HG03025 (cell line): Measurements from ENCODE around the gene ZNF467.

Experiments used
- ATAC-seq: cut with Tn5 transposase; IDR thresholded peaks from one replicate; pipeline ENCODE4 v1.9.1; 2021; ENCODE audit warnings: mild to moderate bottlenecking, moderate library complexity; ENCODE audit not compliant: unreplicated experiment, low FRiP score

The ZNF467 gene, protein sequence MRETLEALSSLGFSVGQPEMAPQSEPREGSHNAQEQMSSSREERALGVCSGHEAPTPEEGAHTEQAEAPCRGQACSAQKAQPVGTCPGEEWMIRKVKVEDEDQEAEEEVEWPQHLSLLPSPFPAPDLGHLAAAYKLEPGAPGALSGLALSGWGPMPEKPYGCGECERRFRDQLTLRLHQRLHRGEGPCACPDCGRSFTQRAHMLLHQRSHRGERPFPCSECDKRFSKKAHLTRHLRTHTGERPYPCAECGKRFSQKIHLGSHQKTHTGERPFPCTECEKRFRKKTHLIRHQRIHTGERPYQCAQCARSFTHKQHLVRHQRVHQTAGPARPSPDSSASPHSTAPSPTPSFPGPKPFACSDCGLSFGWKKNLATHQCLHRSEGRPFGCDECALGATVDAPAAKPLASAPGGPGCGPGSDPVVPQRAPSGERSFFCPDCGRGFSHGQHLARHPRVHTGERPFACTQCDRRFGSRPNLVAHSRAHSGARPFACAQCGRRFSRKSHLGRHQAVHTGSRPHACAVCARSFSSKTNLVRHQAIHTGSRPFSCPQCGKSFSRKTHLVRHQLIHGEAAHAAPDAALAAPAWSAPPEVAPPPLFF

DNA sequence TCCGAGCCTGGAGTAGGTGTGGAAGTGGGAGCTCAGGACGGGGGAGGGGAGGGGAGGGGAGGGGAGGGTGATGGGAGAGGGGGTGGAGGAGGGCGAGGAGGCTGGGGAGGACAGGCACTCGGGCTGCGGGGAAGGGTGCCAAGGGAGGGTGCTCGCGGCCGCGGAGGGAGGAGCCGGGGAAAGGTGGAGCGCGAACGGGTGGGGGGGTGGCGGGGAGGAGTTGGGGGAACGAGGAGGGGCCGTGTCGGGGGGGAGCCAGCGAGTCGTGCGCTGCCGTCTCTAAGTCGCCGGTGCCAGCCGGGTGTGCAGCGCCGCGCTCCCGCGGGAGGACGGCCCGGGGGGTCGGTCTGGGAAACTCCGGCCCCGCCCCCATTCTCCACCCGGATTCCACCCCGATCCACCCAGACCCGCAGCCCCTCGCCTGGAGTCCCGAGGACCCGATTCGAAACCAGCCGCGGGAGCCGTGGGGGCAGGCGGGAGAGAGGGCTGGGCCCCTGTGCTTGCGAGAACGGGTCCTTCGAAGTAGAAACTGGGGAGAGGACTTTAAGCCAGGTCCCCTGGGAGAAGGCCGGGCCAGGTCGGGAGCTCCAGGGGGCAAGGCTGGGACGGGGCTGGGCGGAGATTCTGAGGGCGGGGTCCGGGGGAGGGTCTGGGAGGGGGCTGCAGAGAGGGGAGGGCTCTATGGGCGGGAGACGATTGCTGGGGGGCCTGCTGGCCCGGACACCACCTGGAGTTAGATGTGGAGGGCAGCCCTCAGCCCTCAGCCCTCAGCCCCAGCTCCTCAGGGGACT is at the start of gene ZNF467:
TSS of gene ZNF467 (minus strand) at position 143 of the 791 bp plus-strand sequence. CDS start 2,556 bp downstream, outside the sequence.
- ATAC-seq = no peak

DNA sequence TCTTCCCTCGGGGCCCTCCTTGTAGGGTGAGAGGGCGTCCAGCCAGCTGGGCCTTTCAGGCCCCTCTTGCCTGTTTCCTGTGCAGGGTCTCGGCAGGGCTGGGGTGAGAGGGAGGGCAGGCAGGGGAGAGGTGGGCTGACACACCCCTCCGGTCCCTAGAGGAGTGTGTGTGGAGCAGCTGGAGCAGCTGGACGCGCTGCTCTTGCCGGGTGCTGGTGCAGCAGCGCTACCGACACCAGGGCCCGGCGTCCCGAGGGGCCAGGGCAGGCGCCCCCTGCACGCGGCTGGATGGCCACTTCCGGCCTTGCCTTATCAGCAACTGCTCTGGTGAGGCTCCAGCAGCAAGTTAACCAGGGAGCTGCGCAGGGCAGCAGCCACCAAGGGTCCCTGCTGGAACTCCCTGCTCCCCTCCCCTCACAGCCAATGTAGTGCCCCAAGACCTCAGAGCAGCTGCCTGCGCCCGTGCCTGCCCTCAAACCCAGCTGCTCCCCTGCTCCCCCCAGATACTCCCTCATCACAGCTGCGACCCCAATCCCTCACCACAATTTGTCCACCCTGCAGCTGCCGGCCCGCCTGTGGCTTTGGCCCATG is 49.1 kb upstream of the ZNF467 start:
- ATAC-seq = no peak

DNA sequence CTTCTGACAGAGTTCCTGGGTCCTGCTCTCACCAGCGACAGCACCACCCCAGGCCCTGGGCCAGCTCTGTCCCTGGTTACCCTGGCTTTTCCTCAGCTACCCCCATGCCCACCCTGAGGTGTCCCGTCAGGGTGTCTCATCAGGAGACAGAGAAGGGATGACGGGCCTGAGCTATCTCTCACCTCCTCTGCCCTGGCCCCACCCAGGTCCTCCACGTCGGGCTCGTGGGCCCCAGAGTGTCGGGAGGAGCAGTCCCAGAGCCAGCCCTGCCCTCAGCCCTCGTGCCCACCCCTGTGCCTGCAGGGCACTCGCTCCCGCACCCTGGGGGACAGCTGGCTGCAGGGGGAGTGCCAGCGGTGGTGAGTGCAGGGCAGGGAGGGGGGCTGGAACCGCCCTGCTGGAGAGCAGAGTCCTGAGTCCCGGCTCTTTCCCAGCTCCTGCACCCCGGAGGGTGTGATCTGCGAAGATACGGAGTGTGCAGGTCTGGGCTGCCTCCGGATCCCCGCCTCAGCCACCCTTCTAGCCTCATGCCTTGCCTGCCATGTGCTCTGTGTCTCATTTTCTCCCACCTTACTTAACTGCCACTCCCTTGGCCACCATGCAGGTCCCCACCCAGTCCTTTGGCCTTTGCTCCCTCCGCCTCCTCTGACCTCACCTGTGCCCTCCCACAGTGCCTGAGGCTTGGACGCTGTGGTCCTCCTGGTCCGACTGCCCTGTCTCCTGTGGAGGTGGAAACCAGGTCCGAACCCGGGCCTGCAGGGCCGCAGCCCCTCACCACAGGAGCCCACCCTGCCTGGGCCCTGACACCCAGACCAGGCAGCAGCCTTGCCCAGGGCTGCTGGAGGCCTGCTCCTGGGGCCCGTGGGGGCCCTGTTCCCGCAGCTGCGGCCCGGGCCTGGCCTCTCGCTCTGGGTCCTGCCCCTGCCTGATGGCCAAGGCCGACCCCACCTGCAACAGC is 48.1 kb upstream of the ZNF467 start:
- ATAC-seq = no peak

DNA sequence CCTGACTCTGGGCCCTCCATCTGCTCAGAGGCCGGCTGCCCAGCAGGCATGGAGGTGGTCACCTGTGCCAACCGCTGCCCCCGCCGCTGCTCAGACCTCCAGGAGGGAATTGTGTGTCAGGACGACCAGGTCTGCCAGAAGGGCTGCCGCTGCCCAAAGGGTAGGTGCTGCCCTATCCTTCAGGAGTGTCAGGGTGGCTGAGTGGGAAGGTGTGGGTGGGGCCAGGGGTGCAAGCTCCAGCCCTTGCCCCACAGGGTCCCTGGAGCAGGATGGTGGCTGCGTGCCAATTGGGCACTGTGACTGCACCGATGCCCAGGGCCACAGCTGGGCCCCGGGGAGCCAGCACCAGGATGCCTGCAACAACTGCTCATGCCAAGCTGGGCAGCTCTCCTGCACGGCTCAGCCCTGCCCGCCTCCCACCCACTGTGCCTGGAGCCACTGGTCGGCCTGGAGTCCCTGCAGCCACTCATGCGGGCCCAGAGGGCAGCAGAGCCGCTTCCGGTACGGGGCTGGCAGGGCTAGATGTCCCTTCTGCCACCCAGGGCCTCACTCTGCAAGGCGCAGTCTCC is 47.3 kb upstream of the ZNF467 start:
- ATAC-seq = no peak

DNA sequence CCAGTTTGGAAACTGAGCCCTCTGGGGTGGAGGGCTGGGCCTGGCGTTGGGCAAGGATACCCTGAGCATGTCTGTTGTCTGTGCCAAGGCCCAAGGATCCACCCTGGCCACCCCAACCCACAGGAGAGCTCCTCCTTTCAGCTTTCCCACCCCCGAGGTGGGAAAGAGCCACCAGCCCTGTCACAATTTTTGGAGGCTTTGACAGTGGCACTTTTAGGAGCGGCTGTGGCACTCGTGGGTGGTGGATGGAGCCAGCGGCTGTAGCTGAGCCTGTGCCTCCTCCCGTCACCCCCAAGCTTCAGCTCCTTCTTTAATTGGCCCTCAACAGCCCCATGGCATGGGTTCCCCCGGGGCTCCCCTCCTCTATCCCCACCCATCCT is 46.6 kb upstream of the ZNF467 start:
- ATAC-seq = no peak

DNA sequence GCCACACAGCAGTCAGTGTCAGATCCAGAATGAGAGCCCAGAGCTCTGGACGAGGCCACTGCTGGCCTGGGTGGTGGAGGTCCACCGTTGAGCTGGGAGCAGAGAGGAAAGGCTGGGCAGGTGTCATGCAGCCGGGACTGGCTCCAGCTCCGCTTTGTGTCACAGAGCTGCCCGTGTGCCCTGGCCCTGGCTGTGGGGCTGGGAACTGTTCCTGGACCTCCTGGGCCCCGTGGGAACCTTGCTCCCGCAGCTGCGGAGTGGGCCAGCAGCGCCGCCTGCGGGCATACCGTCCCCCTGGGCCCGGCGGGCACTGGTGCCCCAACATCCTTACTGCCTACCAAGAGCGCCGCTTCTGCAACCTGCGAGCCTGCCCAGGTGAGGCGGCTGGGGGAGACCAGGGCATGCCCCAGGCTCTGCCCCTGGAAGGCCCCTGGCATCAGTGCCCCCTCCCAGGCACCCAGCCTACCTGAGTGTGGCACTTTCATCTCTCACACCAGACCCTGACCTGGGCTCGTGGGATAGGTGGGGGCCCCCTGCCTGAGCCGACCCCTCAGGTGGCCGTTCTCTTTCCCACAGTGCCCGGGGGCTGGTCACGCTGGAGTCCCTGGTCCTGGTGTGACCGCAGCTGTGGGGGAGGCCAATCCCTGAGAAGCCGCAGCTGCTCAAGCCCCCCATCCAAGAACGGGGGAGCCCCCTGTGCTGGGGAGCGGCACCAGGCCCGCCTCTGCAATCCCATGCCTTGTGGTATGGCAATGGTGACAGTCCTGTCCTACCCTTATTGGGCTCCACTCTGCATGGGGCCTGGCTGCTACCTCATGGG is 46.0 kb upstream of the ZNF467 start:
- no peak for ATAC-seq

DNA sequence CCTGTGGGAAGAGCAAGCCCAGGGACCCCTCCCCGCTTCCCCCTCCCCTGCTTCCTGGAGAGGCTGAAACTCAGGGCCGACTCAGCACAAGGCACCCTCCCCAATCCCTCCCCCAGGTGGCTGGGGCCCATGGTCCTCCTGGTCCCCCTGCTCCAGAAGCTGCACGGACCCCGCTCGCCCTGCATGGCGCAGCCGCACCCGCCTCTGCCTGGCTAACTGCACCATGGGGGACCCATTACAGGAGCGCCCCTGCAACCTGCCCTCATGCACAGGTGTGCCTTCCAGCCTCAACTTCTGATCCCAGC is 45.1 kb upstream of the ZNF467 start:
- no peak for ATAC-seq

DNA sequence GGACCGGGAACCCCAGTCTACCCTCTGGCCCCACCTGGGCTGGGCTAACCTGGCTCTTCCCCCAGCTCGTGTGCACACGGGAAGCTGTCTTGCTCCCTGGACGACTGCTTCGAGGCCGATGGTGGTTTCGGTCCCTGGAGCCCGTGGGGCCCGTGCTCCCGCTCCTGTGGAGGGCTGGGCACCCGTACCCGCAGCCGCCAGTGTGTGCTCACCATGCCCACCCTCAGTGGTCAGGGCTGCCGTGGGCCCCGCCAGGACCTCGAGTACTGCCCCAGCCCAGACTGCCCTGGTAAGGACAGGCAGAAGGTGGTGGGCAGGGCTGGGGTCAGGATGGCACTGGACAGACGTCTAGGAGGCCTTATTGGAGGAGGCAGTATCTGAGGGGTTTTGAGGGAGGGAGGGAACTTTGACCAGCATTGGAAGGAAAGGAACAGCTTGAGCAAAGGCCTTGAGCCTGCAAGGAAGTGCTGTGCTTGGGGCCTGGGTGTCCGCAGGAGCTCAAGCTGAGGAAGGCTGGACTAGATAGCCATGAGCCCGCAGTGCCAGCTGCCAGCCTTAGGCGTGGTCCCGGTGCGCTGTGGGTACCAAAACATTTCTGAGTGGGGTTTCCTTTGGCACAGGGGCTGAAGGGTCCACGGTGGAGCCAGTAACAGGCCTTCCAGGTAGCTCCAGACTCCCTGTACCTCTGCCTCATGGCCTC is 44.6 kb upstream of the ZNF467 start:
- ATAC-seq = no peak

DNA sequence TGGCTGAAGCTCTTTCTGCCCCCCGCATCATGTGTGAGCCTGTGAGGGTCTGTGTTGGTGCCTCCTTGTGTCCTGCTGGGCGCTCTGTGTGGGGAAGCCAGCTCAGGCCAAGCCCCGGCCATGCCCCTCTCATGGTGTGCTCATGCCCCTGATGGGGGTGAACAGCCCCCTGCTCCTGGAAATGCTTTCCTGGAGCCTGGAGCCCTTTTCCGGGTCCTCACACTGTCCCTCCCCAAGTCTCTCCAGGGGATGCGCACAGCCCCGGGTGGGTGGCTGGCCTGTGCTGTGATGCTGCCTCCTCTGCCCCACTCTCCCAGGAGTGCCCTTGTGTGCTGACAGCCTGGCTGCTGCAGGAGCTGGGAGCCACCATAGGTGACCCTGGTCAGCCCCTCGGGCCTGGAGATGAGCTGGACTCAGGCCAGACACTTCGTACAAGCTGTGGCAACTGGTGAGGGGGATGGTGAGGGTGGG is 43.9 kb upstream of the ZNF467 start:
- no peak for ATAC-seq

DNA sequence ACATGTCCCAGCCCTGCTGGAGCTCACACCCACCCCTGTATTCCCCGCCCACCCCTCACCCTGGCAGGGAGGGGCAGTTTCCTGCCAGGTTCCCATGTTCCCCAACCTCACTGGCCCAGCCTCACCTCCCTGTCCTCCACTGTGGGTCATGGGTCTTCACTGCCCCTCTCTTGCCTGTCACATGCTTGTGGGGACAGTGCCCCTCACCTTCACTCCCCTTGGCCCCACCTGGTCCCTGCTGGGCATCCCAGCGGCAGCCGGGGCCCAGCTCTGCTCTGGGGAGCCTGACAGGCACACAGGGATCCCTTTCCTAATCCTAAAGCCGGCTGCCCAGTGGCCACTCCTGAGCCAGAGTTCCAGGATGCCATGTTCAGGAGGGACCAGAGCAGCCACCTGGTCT is 43.4 kb upstream of the ZNF467 start:
- no peak for ATAC-seq

DNA sequence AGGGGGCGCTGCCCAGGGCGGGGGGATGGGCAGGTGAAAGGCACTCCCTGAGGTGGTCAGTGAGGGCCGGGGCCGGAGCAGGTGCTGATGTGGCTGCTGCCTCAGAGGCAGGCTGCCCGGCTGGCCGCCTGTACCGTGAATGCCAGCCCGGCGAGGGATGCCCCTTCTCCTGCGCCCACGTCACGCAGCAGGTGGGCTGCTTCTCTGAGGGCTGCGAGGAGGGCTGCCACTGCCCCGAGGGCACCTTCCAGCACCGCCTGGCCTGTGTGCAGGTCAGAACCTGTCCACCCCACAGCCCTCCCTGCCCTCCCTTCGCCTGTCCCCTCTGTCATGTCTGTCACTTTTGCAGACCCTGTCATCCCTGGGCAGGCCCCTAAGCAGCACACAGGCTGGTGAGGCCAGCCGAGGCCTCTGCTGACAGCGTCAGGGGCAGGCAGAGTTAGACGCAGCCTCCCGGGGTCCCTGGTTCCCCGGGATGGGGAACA is 42.9 kb upstream of the ZNF467 start:
- ATAC-seq = no peak

DNA sequence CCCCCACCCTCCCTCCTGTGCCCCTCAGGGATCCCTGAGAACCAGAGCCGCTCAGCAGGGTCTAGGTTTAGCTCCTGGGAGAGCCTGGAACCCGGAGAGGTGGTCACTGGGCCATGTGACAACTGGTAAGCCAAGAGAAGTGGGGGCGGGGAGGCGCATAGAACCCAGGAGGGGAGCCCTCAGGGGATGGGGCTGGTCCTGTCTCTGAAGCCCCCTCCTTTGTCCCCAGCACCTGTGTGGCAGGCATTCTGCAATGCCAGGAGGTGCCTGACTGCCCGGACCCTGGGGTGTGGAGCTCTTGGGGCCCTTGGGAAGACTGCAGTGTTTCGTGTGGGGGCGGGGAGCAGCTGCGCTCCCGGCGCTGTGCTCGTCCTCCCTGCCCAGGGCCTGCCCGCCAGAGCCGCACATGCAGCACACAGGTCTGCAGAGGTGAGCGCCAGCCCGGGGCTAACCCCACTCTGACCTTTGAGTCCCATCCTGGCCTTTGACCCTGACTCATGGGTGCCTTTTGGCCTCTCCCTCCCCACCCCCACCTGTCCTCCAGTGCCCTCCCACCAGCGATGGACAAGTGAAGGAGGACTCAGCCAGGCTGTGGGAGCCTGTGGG is 42.4 kb upstream of the ZNF467 start:
- no peak for ATAC-seq

DNA sequence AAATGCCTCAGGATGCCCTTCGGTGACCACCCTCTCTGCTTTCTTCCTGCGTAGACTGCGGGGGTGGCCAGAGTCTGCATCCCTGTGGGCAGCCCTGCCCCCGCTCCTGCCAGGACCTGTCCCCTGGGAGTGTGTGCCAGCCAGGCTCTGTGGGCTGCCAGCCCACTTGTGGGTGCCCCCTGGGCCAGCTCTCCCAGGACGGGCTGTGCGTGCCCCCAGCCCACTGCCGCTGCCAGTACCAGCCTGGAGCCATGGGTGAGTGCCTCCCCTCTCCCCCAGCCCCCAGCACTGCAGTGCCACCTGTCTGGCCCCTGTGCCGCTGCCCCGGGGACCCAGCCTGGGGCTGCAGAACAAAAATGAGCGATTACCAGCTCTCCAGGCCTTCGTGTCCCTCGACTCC is 41.7 kb upstream of the ZNF467 start:
- ATAC-seq = no peak

DNA sequence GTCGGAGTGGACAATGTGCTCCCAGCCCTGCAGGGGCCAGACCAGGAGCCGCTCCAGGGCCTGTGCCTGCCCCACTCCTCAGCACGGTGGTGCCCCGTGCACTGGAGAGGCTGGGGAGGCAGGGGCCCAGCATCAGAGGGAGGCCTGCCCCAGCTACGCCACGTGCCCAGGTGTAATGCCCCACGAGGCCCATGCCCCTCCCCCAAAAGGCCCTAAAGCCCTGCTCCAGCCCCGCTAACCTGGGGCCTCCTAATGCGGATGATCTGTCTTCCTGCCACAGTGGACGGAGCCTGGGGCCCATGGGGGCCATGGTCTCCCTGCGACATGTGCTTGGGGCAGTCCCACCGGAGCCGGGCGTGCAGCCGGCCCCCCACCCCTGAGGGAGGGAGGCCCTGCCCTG is 41.1 kb upstream of the ZNF467 start:
- ATAC-seq = no peak

DNA sequence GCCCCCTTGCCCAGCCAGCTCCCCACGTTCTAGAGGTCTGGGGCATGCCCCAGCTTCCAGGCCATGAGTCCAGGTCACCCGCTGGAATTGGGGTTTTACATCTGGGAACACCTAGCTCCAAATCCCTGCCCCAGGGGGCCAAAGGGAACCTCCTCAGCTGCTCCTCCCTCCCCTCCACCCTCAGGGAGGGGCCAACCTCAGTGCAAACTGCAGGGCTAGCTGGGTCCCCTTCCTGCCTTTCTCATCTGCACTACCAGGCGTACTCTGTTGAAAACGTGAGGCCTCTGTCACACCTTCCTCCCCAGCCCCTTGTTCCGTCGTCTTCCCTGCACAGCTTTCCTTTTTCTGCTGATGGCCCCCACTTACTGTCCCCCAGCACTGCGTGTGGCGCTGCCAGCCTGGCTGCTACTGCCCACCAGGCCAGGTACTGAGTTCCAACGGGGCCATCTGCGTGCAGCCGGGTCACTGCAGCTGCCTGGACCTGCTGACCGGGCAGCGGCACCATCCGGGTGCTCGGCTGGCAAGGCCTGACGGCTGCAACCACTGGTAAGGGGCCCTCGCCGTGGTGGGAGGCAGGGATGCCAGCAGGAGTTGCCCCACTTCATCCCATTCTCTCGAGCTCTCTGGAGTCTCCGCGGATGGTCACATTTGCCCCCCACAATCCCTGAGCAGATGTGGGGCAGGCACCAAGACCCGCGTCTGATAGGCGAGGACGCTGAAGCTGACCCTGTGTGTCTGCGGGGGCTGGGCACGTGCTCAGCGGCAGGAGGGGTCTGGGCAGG is 40.1 kb upstream of the ZNF467 start:
- ATAC-seq = no peak

DNA sequence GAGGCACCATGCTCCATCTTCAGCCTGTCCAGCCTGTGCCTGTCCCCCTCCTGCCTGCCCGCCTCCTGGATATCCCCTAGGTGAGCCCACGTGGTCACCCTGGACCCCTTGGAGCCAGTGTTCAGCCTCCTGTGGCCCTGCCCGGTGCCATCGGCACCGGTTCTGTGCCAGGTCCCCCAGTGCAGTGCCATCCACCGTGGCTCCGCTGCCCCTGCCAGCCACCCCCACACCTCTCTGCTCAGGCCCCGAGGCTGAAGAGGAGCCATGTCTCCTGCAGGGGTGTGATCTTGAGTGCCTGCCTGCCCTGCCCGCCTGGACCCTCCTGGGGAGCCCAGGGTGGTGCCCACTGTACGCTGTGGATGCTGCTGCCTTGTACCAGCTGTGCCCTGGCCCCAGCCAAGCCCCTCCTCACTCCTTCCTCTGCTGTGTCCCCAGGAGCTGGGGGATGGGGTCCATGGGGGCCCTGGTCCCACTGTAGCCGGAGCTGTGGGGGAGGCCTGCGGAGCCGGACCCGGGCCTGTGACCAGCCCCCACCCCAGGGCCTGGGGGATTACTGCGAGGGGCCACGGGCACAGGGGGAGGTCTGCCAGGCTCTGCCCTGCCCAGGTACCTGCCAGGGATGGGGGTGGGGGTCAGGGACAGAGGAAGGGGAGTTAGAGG is 38.6 kb upstream of the ZNF467 start:
- no peak for ATAC-seq
